Endothelial cell of umbilical vein (primary cell): ENCODE data around the gene ERCC1.
"Not testable (repeated sequence)": the region's sequence is repeated elsewhere in the genome, so short reads cannot be mapped to it uniquely, and the experiment has no call there.

Experiments
- CTCF ChIP-seq, 2 donors: IDR thresholded peaks; 1 replicate in 1 of 2; 2 replicates in 1 of 2; pipeline ENCODE4 v1.5.1; 2011; ENCODE audit warnings: low read length in 2 of 2, mild to moderate bottlenecking in 2 of 2, moderate library complexity in 2 of 2, control low read depth in 1 of 2, inconsistent platforms in 1 of 2, low read depth in 1 of 2; ENCODE audit not compliant: insufficient read depth in 1 of 2; ENCODE audit errors: extremely low read depth in 1 of 2
- EZH2 ChIP-seq: IDR thresholded peaks from 2 replicates; pipeline ENCODE4 v1.6.1; 2012; ENCODE audit warnings: borderline replicate concordance, low read depth, mild to moderate bottlenecking, moderate library complexity, low read length, inconsistent platforms; ENCODE audit not compliant: severe bottlenecking
- POLR2A ChIP-seq: IDR thresholded peaks from 2 replicates; pipeline ENCODE4 v1.6.1; 2012; ENCODE audit warnings: low read depth, mild to moderate bottlenecking, control low read depth, low read length
- POLR2AphosphoS5 ChIP-seq: IDR thresholded peaks from 2 replicates; pipeline ENCODE4 v1.6.1; 2012; ENCODE audit warnings: low read depth, mild to moderate bottlenecking, control low read depth, low read length, moderate library complexity; ENCODE audit not compliant: insufficient read depth

- TF ChIP-seq EZH2; CTCF (IDR thresholded peaks at IDR 0.05; ENCODE audit: extremely low read depth in 1 of 2, insufficient read depth in 1 of 2, low read depth in 1 of 2, low read length in 2 of 2); POLR2AphosphoS5; POLR2A: not testable (repeated sequence)
These were observed 16.1 kb downstream of the ERCC1 start for GRCh38 chr19:45407585-45407984.
